Gastroesophageal sphincter (tissue), 4 donors: Measurements from ENCODE around the gene ERC1. TPM values are rescaled to one million over a fixed set of nuclear protein-coding genes. Genes with fewer than 3 reads are reported as not detected.
A peak's percentile ranks its signal among the peaks of the same experiment; 100 is the strongest.
"Not testable (repeated sequence)": the region's sequence is repeated elsewhere in the genome, so short reads cannot be mapped to it uniquely, and the experiment has no call there.

Experiments
- ATAC-seq: fragments of 150-250 bp; one replicate; pipeline ENCODE4 v1.9.1; 2016; ENCODE audit warnings: mild to moderate bottlenecking, moderate library complexity
- H3K27ac ChIP-seq, 4 donors: fragments of 200-600 bp; sonication (generic) in 3 of 4; 1 replicate in 3 of 4; 2 replicates in 1 of 4; pipeline ENCODE4 v1.5.1; 2016 to 2019
- H3K27me3 ChIP-seq: fragments of 200-600 bp; sonication (generic); one replicate; pipeline ENCODE4 v1.5.1; 2019
- H3K36me3 ChIP-seq, 2 donors: fragments of 200-600 bp; sonication (generic); one replicate each; pipeline ENCODE4 v1.5.1; 2019; ENCODE audit warnings: control low read depth in 1 of 2
- H3K4me1 ChIP-seq, 3 donors: fragments of 200-600 bp; sonication (generic); 1 replicate in 2 of 3; 2 replicates in 1 of 3; pipeline ENCODE4 v1.5.1; 2016 to 2019; ENCODE audit warnings: control low read depth in 2 of 3
- H3K4me3 ChIP-seq, 2 donors: fragments of 200-600 bp; sonication (generic); one replicate each; pipeline ENCODE4 v1.5.1; 2019; ENCODE audit warnings: mild to moderate bottlenecking in 1 of 2, moderate library complexity in 1 of 2
- H3K9me3 ChIP-seq, 3 donors: fragments of 200-600 bp; sonication (generic); one replicate each; pipeline ENCODE4 v1.5.1; 2017 to 2019; ENCODE audit warnings: control low read depth in 2 of 3
- CTCF ChIP-seq, 4 experiments: fragments of 200-600 bp in 2 of 4; fragments of 450-650 bp in 2 of 4; sonication (generic) in 1 of 4; IDR thresholded peaks; one replicate each; pipeline ENCODE4 v1.5.1; 2017 to 2019; ENCODE audit warnings: antibody characterized with exemption in 4 of 4, mild to moderate bottlenecking in 2 of 4, moderate library complexity in 2 of 4
- EP300 ChIP-seq: sonication (generic); formaldehyde crosslinking; IDR thresholded peaks from one replicate; pipeline ENCODE4 v1.6.1; 2017; ENCODE audit warnings: antibody characterized with exemption, mild to moderate bottlenecking
- POLR2A ChIP-seq, 2 donors: fragments of 450-650 bp; IDR thresholded peaks; one replicate each; pipeline ENCODE4 v1.6.1; 2017; ENCODE audit warnings: antibody characterized with exemption in 2 of 2, mild to moderate bottlenecking in 2 of 2, moderate library complexity in 1 of 2
- POLR2AphosphoS5 ChIP-seq: sonication (generic); formaldehyde crosslinking; IDR thresholded peaks from one replicate; pipeline ENCODE4 v1.6.1; 2017; ENCODE audit warnings: antibody characterized with exemption
- WGBS, 2 donors: methylation state at CpG; one replicate each; pipeline ENCODE4 v1.1.5; 2018; ENCODE audit warnings: low coverage in 1 of 2; 5-methylcytosine and 5-hydroxymethylcytosine counted together
- total RNA-seq, 4 donors: library from RNA; depleted of rRNA; stranded (reverse); fragments of >200 nt; gene quantifications; one replicate each; pipeline ENCODE4 v1.1.0, GENCODE V29; 2016

ERC1 gene
- total RNA-seq, 4 donors from 2014 or later: 38.3 to 80.2 (median 58.4) TPM

DNA sequence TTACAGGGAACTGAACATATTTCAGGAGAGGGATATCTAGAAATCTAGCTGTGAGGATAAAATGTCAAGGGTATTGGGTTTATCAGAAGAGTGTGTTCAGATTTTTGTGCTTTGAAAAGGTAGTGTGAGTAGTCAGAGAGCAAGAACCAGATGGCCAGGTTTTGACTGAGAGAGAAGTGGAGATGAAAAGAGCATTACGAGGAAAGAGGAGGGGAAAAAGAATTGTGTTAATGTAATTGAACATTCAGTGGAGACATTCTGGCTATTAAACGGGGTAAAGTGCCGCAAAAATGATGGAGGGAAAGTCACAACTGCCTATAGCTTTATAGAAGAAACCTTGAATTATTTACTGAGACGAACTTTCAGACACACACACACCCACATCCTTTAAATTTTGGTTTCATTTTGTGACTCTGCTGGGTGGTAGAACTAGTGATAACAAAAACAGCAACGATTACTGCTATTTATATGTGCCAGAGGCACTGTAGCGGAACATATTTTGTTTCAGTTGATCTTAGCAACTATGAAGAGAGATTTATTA is 213.6 kb downstream of the ERC1 start:
- no peak for ATAC-seq
- H3K27me3 ChIP-seq: no peaks in the 10 kb centered on the region
- H3K9me3 ChIP-seq: no peaks in the 10 kb centered on the region
- H3K27ac ChIP-seq: peak overlapping the region in 3 of 4 donors; percentile 25 to 65 (median 49)
- peak overlapping the region; percentile 39 to 50 for H3K4me3 ChIP-seq
- H3K4me1 ChIP-seq: peaks cover 0 to 35% (median 0%) of the 10 kb centered on the region in 3 donors
- 14 to 32% methylated on average over 6 of the region's 6 CpGs for WGBS, 2 donors
- TF ChIP-seq EP300: no peak
- TF ChIP-seq POLR2A (IDR thresholded peaks at IDR 0.05): no peak
- TF ChIP-seq POLR2AphosphoS5: no peak
- TF ChIP-seq CTCF (IDR thresholded peaks at IDR 0.05): no peak
- no peaks in the 10 kb centered on the region for H3K36me3 ChIP-seq

- H3K27ac ChIP-seq: no peak overlapping the region
- peaks cover 0 to 34% (median 0%) of the 10 kb centered on the region in 3 donors for H3K4me1 ChIP-seq
- H3K36me3 ChIP-seq: no peaks in the 10 kb centered on the region
- no peaks in the 10 kb centered on the region for H3K9me3 ChIP-seq
- ATAC-seq: no peak
- H3K4me3 ChIP-seq: no peak overlapping the region
- TF ChIP-seq EP300 (no peak), POLR2A (IDR thresholded peaks at IDR 0.05) (no peak)
- no peaks in the 10 kb centered on the region for H3K27me3 ChIP-seq
- 34 to 40% methylated on average over 4 of the region's 4 CpGs for WGBS, 2 donors
These were observed 214.6 kb downstream of the ERC1 start for GRCh38 chr12:1205512-1206060.

- TF ChIP-seq POLR2A (IDR thresholded peaks at IDR 0.05) (no peak), CTCF (IDR thresholded peaks at IDR 0.05) (no peak), EP300 (no peak)
- Histone ChIP-seq H3K4me1 (peaks cover 0 to 34% (median 0%) of the 10 kb centered on the region in 3 donors), H3K36me3 (no peaks in the 10 kb centered on the region), H3K9me3 (no peaks in the 10 kb centered on the region), H3K4me3 (no peak overlapping the region), H3K27ac (no peak overlapping the region), H3K27me3 (no peaks in the 10 kb centered on the region)
- 57 to 94% methylated on average over 1 of the region's 1 CpG for whole genome bisulfite sequencing, 2 donors
- ATAC-seq: no peak
These were observed 215.2 kb downstream of the ERC1 start for GRCh38 chr12:1206118-1206734.

- no peak overlapping the region for H3K4me3 ChIP-seq
- no peak overlapping the region for H3K27ac ChIP-seq
- H3K9me3 ChIP-seq: no peaks in the 10 kb centered on the region
- TF ChIP-seq CTCF (IDR thresholded peaks at IDR 0.05): no peak
- no peak for TF ChIP-seq POLR2A (IDR thresholded peaks at IDR 0.05)
- TF ChIP-seq POLR2AphosphoS5: no peak
- no peak for TF ChIP-seq EP300
- no peaks in the 10 kb centered on the region for H3K27me3 ChIP-seq
- H3K36me3 ChIP-seq: no peaks in the 10 kb centered on the region
- 92% methylated on average over 4 of the region's 4 CpGs for whole genome bisulfite sequencing, 2 donors
- ATAC-seq: no peak
- H3K4me1 ChIP-seq: peaks cover 0 to 34% (median 0%) of the 10 kb centered on the region in 3 donors
These were observed 216.3 kb downstream of the ERC1 start for GRCh38 chr12:1207276-1207675.

GRCh38 chr12:1208719-1209118 is 217.7 kb downstream of the ERC1 start:
- H3K27me3 ChIP-seq, ATAC-seq, H3K36me3 ChIP-seq, H3K27ac ChIP-seq, H3K9me3 ChIP-seq, H3K4me3 ChIP-seq: not testable (repeated sequence)
- 79% methylated on average over 5 of the region's 5 CpGs; no CpG with 5 or more reads in 1 of the 2 donors for WGBS, 2 donors
- H3K4me1 ChIP-seq: peaks cover 0 to 25% (median 0%) of the 10 kb centered on the region in 3 donors

GRCh38 chr12:1212526-1212925 is 221.5 kb downstream of the ERC1 start:
- Histone ChIP-seq H3K4me3 (no peak overlapping the region), H3K4me1 (peaks cover 4 to 14% (median 11%) of the 10 kb centered on the region in 3 donors), H3K27me3 (no peaks in the 10 kb centered on the region), H3K9me3 (no peaks in the 10 kb centered on the region), H3K36me3 (no peaks in the 10 kb centered on the region), H3K27ac (no peak overlapping the region)
- TF ChIP-seq EP300 (no peak), CTCF (IDR thresholded peaks at IDR 0.05) (no peak), POLR2A (IDR thresholded peaks at IDR 0.05) (no peak), POLR2AphosphoS5 (no peak)
- no peak for ATAC-seq
- WGBS, 2 donors: 96 to 100% methylated on average over 3 to 5 of the region's 8 CpGs
